Colonic mucosa (tissue), 4 donors: ENCODE measurements around the gene PIGO. TPM values are rescaled to one million over a fixed set of nuclear protein-coding genes. Genes with fewer than 3 reads are reported as not detected.

Experiments used
- DNase-seq: peaks from one replicate; pipeline ENCODE4 v3.0.0-alpha.2; 2020
- H3K27ac ChIP-seq: fragments of 200-600 bp; one replicate; pipeline ENCODE4 v1.8.0; 2021
- H3K27me3 ChIP-seq: fragments of 200-600 bp; one replicate; pipeline ENCODE4 v1.8.0; 2021
- H3K36me3 ChIP-seq: fragments of 200-600 bp; one replicate; pipeline ENCODE4 v1.8.0; 2021
- H3K4me1 ChIP-seq: fragments of 200-600 bp; one replicate; pipeline ENCODE4 v1.8.0; 2021; ENCODE audit warnings: mild to moderate bottlenecking
- H3K4me3 ChIP-seq: fragments of 200-600 bp; one replicate; pipeline ENCODE4 v1.8.0; 2021
- H3K9ac ChIP-seq, 2 donors: one replicate each; pipeline ENCODE4 v1.7.0; 2013; ENCODE audit warnings: control low read depth in 2 of 2, low read depth in 2 of 2, low read length in 2 of 2
- H3K9me3 ChIP-seq: fragments of 200-600 bp; one replicate; pipeline ENCODE4 v1.8.0; 2021
- intact Hi-C: fragments of 100-400 bp; cut with DNase I; formaldehyde crosslinking; loops from one replicate; pipeline ENCODE4 v1.14.1; 2022
- total RNA-seq, 2 donors: library from RNA; stranded (reverse); fragmentation: NEBNext Ultra II Directional in 1 of 2; extraction: Animal tissue kit (Norgen Biotek cat#: 25700) in 1 of 2; gene quantifications; one replicate each; pipeline ENCODE4 v1.2.1, GENCODE V29; 2021
- TF ChIP-seq, protein P1 (sequence below): fragments of 200-600 bp; IDR thresholded peaks from one replicate; pipeline ENCODE4 v1.8.0; 2022; ENCODE audit warnings: antibody characterized with exemption, mild to moderate bottlenecking
- donor health status: healthy.
- donor health status: DM: no; HTN: no; CAD: no.
- donor health status: DM: no; HTN: no; CAD: no.

Gene PIGO
- total RNA-seq, 2 donors from 2014 or later, result 27.6 to 51.3 TPM

DNA sequence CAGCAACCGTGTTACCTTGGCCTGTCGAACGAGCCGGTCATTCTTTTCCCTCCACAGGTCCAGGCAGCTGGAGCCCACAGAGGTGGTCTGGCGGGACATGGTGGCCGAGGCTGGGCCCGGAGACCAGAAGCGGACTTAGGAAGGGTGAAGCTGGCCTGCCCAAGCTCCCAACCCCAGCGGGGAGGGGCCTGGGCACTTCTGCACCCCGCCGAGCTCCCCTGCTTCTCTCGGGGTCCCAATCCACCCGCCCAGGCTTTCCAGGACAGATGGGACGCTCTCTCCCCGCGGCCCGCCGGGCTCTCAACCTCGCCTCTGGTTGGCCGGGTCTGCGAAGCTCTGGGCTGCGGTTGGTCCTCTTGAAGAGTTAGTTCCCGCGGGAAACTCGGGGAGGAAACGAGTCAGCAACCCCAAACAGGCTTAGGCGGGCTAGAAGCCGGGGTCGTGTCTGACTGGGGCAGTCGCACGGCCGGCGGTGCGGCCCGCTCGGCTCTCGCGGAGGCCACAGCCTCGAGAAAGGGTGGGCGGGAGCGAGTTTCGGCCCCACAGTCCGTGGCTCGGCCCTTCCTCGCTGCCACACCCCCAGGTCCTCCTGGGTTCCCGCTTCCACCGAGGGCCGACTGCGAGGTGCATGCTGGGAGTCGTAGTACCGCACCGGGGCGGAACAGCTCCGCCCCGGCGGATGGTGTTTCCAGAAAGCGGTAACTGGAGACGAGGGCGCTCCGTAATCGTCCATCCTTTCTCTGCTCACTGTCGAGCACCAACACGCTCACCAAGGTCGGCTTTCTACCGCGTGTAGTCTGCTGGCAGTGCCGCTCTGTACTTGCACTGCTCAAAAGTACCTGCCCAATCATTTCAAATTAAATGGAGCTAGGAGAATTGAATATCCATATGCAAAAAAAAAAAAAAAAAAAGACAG lies 16.7 kb downstream of the PIGO start, which contains the start of gene FANCG:
TSS of gene FANCG (minus strand) at position 517 of the 916 bp plus-strand sequence. CDS start at position 99, 418 bp downstream.
- TF ChIP-seq, protein P1, sequence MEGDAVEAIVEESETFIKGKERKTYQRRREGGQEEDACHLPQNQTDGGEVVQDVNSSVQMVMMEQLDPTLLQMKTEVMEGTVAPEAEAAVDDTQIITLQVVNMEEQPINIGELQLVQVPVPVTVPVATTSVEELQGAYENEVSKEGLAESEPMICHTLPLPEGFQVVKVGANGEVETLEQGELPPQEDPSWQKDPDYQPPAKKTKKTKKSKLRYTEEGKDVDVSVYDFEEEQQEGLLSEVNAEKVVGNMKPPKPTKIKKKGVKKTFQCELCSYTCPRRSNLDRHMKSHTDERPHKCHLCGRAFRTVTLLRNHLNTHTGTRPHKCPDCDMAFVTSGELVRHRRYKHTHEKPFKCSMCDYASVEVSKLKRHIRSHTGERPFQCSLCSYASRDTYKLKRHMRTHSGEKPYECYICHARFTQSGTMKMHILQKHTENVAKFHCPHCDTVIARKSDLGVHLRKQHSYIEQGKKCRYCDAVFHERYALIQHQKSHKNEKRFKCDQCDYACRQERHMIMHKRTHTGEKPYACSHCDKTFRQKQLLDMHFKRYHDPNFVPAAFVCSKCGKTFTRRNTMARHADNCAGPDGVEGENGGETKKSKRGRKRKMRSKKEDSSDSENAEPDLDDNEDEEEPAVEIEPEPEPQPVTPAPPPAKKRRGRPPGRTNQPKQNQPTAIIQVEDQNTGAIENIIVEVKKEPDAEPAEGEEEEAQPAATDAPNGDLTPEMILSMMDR, result no peak
- H3K27me3 ChIP-seq, result no peaks in the 10 kb centered on the region
- DNase-seq, result peak; percentile 95
- peaks cover 6% of the 10 kb centered on the region for H3K4me1 ChIP-seq
- intact Hi-C loops, result no loop called here
- peak within 1 kb of the TSS; percentile 84 for H3K27ac ChIP-seq
- H3K9ac ChIP-seq, result peak within 1 kb of the TSS; percentile 48 to 76
- no peaks in the 10 kb centered on the region for H3K9me3 ChIP-seq
- H3K4me3 ChIP-seq, result peak within 1 kb of the TSS; percentile 89
- H3K36me3 ChIP-seq, result no peaks in the 10 kb centered on the region

DNA sequence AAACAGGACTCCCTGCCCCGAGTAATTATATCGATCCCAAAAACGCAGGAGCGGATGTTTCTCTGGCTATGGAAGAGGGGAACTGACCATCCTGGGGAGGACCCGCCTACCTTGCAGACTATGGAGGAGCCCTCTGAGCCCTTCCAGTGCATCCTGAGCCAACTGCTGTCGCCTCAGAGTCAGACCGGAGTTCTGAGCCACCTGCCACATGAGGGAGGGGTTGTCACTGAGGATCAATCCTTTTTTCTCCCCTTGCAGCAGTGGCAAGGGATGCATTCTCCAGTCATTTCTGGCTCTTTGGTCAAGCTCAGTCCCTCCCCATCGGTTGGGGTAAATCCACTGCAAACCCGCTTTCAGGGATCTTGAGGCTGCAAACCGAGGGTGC lies 17.4 kb downstream of the PIGO start:
- Histone ChIP-seq H3K27ac (peak overlapping the region; percentile 84), H3K36me3 (no peaks in the 10 kb centered on the region), H3K27me3 (no peaks in the 10 kb centered on the region), H3K4me3 (peak overlapping the region; percentile 89), H3K9ac (peak overlapping the region; percentile 48 to 76), H3K9me3 (no peaks in the 10 kb centered on the region), H3K4me1 (peaks cover 6% of the 10 kb centered on the region)
- TF ChIP-seq, protein P1, result no peak
- intact Hi-C loops, result no loop called here
- DNase-seq, result no peak

DNA sequence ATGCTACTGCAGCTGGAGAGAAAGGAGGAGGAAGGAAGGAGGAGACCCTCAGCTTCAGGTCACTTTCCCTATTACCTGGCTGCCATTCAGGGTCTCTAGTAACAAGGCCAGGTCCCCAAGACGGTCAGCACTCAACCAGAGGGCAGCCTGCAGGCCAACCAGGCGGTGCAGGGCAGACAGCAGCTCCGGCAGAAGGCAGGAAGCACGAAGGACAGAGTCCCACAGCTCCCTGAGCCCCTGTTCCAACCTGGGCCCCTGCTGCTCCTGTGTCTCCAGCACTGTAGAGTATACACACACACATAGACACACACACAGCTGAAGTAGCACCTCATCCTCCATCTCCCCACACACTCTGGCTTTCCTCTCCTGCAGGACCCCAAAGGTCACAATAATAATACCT lies 18.3 kb downstream of the PIGO start:
- intact Hi-C loops, result no loop called here
- TF ChIP-seq, protein P1, result no peak
- H3K27ac ChIP-seq, result no peak overlapping the region
- H3K4me1 ChIP-seq, result peaks cover 6% of the 10 kb centered on the region
- no peaks in the 10 kb centered on the region for H3K27me3 ChIP-seq
- H3K9ac ChIP-seq, result peak overlapping the region in 1 of 2 donors; percentile 35
- H3K36me3 ChIP-seq, result no peaks in the 10 kb centered on the region
- DNase-seq, result no peak
- H3K9me3 ChIP-seq, result no peaks in the 10 kb centered on the region
- H3K4me3 ChIP-seq, result no peak overlapping the region

DNA sequence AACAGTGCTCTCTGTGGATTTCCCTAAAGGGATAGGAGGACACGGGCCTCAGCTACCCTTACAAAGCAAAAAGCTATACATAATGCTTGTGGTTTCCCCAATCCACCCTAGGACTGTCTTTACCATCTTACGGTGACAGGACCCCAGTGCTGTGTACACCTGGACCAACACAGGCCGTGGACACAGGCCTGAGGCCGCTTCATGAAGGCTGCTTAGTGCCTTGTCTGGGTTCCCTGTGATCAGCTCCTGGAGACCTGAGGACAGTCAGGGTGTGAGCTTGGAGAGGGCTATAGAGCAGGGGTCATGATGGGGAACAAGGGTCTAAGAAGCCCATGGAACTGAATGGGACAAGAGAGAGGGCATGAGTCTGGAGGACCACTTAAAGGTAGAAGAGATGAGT lies 19.5 kb downstream of the PIGO start:
- peaks cover 6% of the 10 kb centered on the region for H3K4me1 ChIP-seq
- H3K27ac ChIP-seq, result no peak overlapping the region
- H3K9me3 ChIP-seq, result no peaks in the 10 kb centered on the region
- TF ChIP-seq, protein P1, result no peak
- no peak overlapping the region for H3K9ac ChIP-seq
- no peak for DNase-seq
- H3K4me3 ChIP-seq, result no peak overlapping the region
- H3K36me3 ChIP-seq, result no peaks in the 10 kb centered on the region
- intact Hi-C loops, result no loop called here
- H3K27me3 ChIP-seq, result no peaks in the 10 kb centered on the region

DNA sequence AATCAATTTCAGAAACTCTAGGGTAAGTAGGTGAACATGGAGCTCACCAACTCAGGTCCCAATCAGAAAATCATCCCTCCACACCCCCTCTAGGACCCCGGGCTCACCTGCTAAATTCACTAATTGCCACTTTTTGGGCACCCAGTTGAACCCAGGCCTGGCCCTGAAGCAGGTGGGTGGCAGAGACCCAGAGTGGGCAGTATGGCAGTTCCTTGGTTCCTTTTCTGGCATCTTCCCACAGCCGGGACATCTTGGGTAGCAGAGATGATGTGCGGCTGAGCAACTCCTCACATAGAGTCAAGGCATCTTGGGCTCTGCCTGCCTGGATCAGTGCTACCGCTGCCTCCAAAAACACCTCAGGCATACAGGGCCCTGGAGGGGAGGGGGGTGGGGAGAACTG lies 21.0 kb downstream of the PIGO start:
- H3K4me1 ChIP-seq, result peaks cover 12% of the 10 kb centered on the region
- H3K27me3 ChIP-seq, result no peaks in the 10 kb centered on the region
- H3K27ac ChIP-seq, result no peak overlapping the region
- no peaks in the 10 kb centered on the region for H3K9me3 ChIP-seq
- no peak for DNase-seq
- no peak overlapping the region for H3K9ac ChIP-seq
- TF ChIP-seq, protein P1, result no peak
- H3K4me3 ChIP-seq, result no peak overlapping the region
- H3K36me3 ChIP-seq, result no peaks in the 10 kb centered on the region
- intact Hi-C loops, result no loop called here
